K562 (cell line): ENCODE measurements around the gene MARCHF7. TPM values are rescaled to one million over a fixed set of nuclear protein-coding genes. Genes with fewer than 3 reads are reported as not detected.
A peak's percentile ranks its signal among the peaks of the same experiment; 100 is the strongest.

Experiments used
- ATF6 ChIP-seq: sonication (generic); formaldehyde crosslinking; IDR thresholded peaks from 2 replicates; pipeline ENCODE4 v1.4.0; 2020; ENCODE audit warnings: mild to moderate bottlenecking, missing genetic modification reagents
- BRCA1 ChIP-seq, 2 experiments: fragments of 450-650 bp in 1 of 2; sonication (generic) in 1 of 2; formaldehyde crosslinking in 1 of 2; IDR thresholded peaks; 2 replicates each; pipeline versions ENCODE4 v1.5.0 to v1.6.1; 2017 to 2020; ENCODE audit warnings: mild to moderate bottlenecking in 1 of 2, missing genetic modification reagents in 1 of 2
- CBX2 ChIP-seq: fragments of 200-600 bp; sonication (generic); IDR thresholded peaks from one replicate; pipeline ENCODE4 v1.6.1; 2012; ENCODE audit warnings: mild to moderate bottlenecking, low read length, inconsistent platforms; ENCODE audit not compliant: insufficient read depth, poor library complexity, severe bottlenecking
- DACH1 ChIP-seq: fragments of 450-650 bp; IDR thresholded peaks from 2 replicates; pipeline ENCODE4 v1.6.1; 2018; ENCODE audit not compliant: partially characterized antibody
- DIDO1 ChIP-seq: fragments of 450-650 bp; IDR thresholded peaks from 2 replicates; pipeline ENCODE4 v1.6.1; 2016; ENCODE audit warnings: low read depth, missing biosample characterization, missing genetic modification characterization
- ELK3 ChIP-seq: fragments of 450-650 bp; formaldehyde crosslinking; IDR thresholded peaks from 2 replicates; pipeline ENCODE4 v1.4.0; 2020; ENCODE audit warnings: mild to moderate bottlenecking
- FUS ChIP-seq: fragments of 200-400 bp; formaldehyde crosslinking; optimal IDR thresholded peaks from 2 replicates; pipeline ENCODE3; 2017; ENCODE audit warnings: low read depth, low read length
- HMG20A ChIP-seq: fragments of 450-650 bp; formaldehyde crosslinking; conservative IDR thresholded peaks from 2 replicates; pipeline ENCODE4 v1.4.0; 2020; ENCODE audit warnings: mild to moderate bottlenecking, mixed read lengths
- HOXB6 ChIP-seq: fragments of 250-450 bp; sonication (Bioruptor Pico); IDR thresholded peaks from 2 replicates; pipeline ENCODE4 v1.5.1; 2022; ENCODE audit warnings: mild to moderate bottlenecking, borderline replicate concordance
- LCOR ChIP-seq: sonication (generic); formaldehyde crosslinking; IDR thresholded peaks from 2 replicates; pipeline ENCODE4 v1.8.0; 2022; ENCODE audit warnings: mild to moderate bottlenecking, missing genetic modification reagents
- MCM7 ChIP-seq, 2 experiments: fragments of 450-650 bp; IDR thresholded peaks; 2 replicates each; pipeline ENCODE4 v1.6.1; 2016 to 2018
- POLR2G ChIP-seq: fragments of 200-400 bp; formaldehyde crosslinking; IDR thresholded peaks from 2 replicates; pipeline ENCODE4 v1.6.1; 2017; ENCODE audit warnings: low read depth, mild to moderate bottlenecking, antibody characterized with exemption, low read length, moderate library complexity
- PPARD ChIP-seq: fragments of 250-450 bp; sonication (Bioruptor Pico); IDR thresholded peaks from 2 replicates; pipeline ENCODE4 v1.8.0; 2022; ENCODE audit warnings: inconsistent platforms, mild to moderate bottlenecking, moderate library complexity
- SNRNP70 ChIP-seq: fragments of 200-400 bp; formaldehyde crosslinking; optimal IDR thresholded peaks from 2 replicates; pipeline ENCODE3; 2017; ENCODE audit warnings: low read depth, low read length
- TBL1XR1 ChIP-seq, 2 experiments: IDR thresholded peaks; 2 replicates each; pipeline ENCODE4 v1.6.1; 2012; ENCODE audit warnings: improper control_type of control experiment in 2 of 2, low read length in 2 of 2, mild to moderate bottlenecking in 1 of 2
- ZBED1 ChIP-seq: IDR thresholded peaks from 2 replicates; pipeline ENCODE4 v1.6.1; 2014
- ZBTB34 ChIP-seq: fragments of 250-450 bp; sonication (Bioruptor Pico); IDR thresholded peaks from 2 replicates; pipeline ENCODE4 v1.8.0; 2021; ENCODE audit warnings: mild to moderate bottlenecking, moderate library complexity
- ZNF778 ChIP-seq: fragments of 450-650 bp; formaldehyde crosslinking; IDR thresholded peaks from 2 replicates; pipeline ENCODE4 v1.4.0; 2020; ENCODE audit warnings: mild to moderate bottlenecking, moderate library complexity
- polyA plus RNA-seq, 8 experiments: library from polyadenylated mRNA; depleted of rRNA in 4 of 8; stranded (reverse) in 5 of 8; unstranded in 3 of 8; fragments of >200 nt; fragmentation: Nextera tagmentation in 2 of 8; fragmentation: Illumina TruSeq in 1 of 8; extraction: Ambion mirVana in 2 of 8; extraction: Trizol in 1 of 8; gene quantifications; 2 replicates each; pipeline versions ENCODE4 v1.2.1 to v1.2.3, GENCODE V29; 2011 to 2014; ENCODE audit warnings: inconsistent platforms in 1 of 8, missing spikeins in 1 of 8
- total RNA-seq, 7 experiments: library from RNA; depleted of rRNA in 6 of 7; stranded (reverse); fragments of >200 nt in 6 of 7; fragmentation: Illumina TruSeq in 2 of 7; extraction: Trizol in 2 of 7; gene quantifications; 2 replicates each; pipeline versions ENCODE4 v1.2.1 to v1.2.3, GENCODE V29; 2011 to 2021; ENCODE audit warnings: low replicate concordance in 1 of 7

MARCHF7 gene
- total and polyA plus RNA-seq, 9 of the 15 experiments (the other 6 are each of a cell fraction or from before 2014, with no cell fraction given): 58.2 to 137 (median 86.7) TPM

- no peak for TF ChIP-seq ZNF778 (CRISPR knock-in tag)
- no peak for TF ChIP-seq SNRNP70
- peak; percentile 49 to 67; a peak in 2 of 4 replicates for TF ChIP-seq TBL1XR1 (IDR thresholded peaks at IDR 0.05; ENCODE audit: low read length in 2 of 2)
- no peak for TF ChIP-seq PPARD (CRISPR knock-in tag)
- peak; percentile 100 for TF ChIP-seq POLR2G
- no peak for TF ChIP-seq CBX2
- TF ChIP-seq MCM7 (IDR thresholded peaks at IDR 0.05): no peak
- peak; percentile 32; the same call in 1 of the 2 replicates for TF ChIP-seq ZBED1
- TF ChIP-seq ATF6: peak; percentile 31; the same call in 1 of the 2 replicates
- TF ChIP-seq HOXB6 (CRISPR knock-in tag): no peak
- no peak for TF ChIP-seq ZBTB34 (CRISPR knock-in tag)
- TF ChIP-seq DACH1: peak; percentile 49
- TF ChIP-seq FUS: peak; percentile 73
- no peak for TF ChIP-seq BRCA1 (IDR thresholded peaks at IDR 0.05)
- TF ChIP-seq BRCA1 (CRISPR knock-in tag; IDR thresholded peaks at IDR 0.05): no peak
- TF ChIP-seq LCOR: peak; percentile 97
- TF ChIP-seq HMG20A (CRISPR knock-in tag): no peak
- TF ChIP-seq DIDO1 (tag): peak; percentile 76; the same call in 1 of the 2 replicates
- TF ChIP-seq ELK3 (CRISPR knock-in tag): no peak
These were observed at the start of gene MARCHF7 (continued) for GRCh38 chr2:159712143-159712928.
